Neuronal stem cell (in vitro differentiated cells): Measurements from ENCODE around the gene IGLL5.

Experiments
- DNase-seq: peaks from one replicate; pipeline ENCODE4 v3.0.0-alpha.2; 2013; ENCODE audit warnings: low spot score
- H2AFZ ChIP-seq: one replicate; pipeline ENCODE4 v1.6.1; 2013; ENCODE audit warnings: mild to moderate bottlenecking, low read length, inconsistent platforms
- H2AK5ac ChIP-seq: 2 replicates; pipeline ENCODE4 v1.6.1; 2013; ENCODE audit warnings: low read depth, mild to moderate bottlenecking, inconsistent platforms, low read length, moderate library complexity, mixed read lengths
- H2BK120ac ChIP-seq: 2 replicates; pipeline ENCODE4 v1.6.1; 2013; ENCODE audit warnings: low read depth, mild to moderate bottlenecking, inconsistent platforms, low read length, moderate library complexity, mixed read lengths
- H2BK12ac ChIP-seq: one replicate; pipeline ENCODE4 v1.6.1; 2013; ENCODE audit warnings: low read length, inconsistent platforms
- H2BK15ac ChIP-seq: 2 replicates; pipeline ENCODE4 v1.6.1; 2013; ENCODE audit warnings: mild to moderate bottlenecking, low read length, inconsistent platforms, mixed read lengths
- H2BK5ac ChIP-seq: one replicate; pipeline ENCODE4 v1.6.1; 2013; ENCODE audit warnings: inconsistent platforms, mild to moderate bottlenecking, low read length, moderate library complexity
- H3K14ac ChIP-seq: one replicate; pipeline ENCODE4 v1.6.1; 2013; ENCODE audit warnings: low read length, inconsistent platforms
- H3K18ac ChIP-seq: 2 replicates; pipeline ENCODE4 v1.6.1; 2013; ENCODE audit warnings: low read length, inconsistent platforms
- H3K23ac ChIP-seq: 2 replicates; pipeline ENCODE4 v1.6.1; 2013; ENCODE audit warnings: low read depth, mild to moderate bottlenecking, mixed read lengths, low read length, inconsistent platforms; ENCODE audit not compliant: poor library complexity
- H3K27ac ChIP-seq: replicated peaks from 3 replicates; pipeline ENCODE4 v1.5.1; 2013; ENCODE audit warnings: low read length, inconsistent platforms
- H3K27me3 ChIP-seq, 3 experiments: 2 replicates each; pipeline ENCODE4 v1.6.1; 2013; ENCODE audit warnings: low read length in 3 of 3, mild to moderate bottlenecking in 2 of 3, inconsistent platforms in 1 of 3, low read depth in 1 of 3, mixed read lengths in 1 of 3, moderate library complexity in 1 of 3; ENCODE audit not compliant: control insufficient read depth in 3 of 3, insufficient read depth in 3 of 3
- H3K36me3 ChIP-seq, 2 donors: replicated peaks in 1 of 2; 2 replicates each; pipeline ENCODE4 v1.6.1; 2013; ENCODE audit warnings: low read length in 2 of 2; ENCODE audit not compliant: control insufficient read depth in 2 of 2, insufficient read depth in 2 of 2
- H3K4ac ChIP-seq: 2 replicates; pipeline ENCODE4 v1.6.1; 2013; ENCODE audit warnings: inconsistent platforms, mild to moderate bottlenecking, low read length, moderate library complexity
- H3K4me1 ChIP-seq, 2 donors: 1 replicate in 1 of 2; 2 replicates in 1 of 2; pipeline ENCODE4 v1.6.1; 2013; ENCODE audit warnings: low read length in 2 of 2, low read depth in 1 of 2; ENCODE audit not compliant: control insufficient read depth in 2 of 2, insufficient read depth in 1 of 2
- H3K4me2 ChIP-seq: one replicate; pipeline ENCODE4 v1.6.1; 2013; ENCODE audit warnings: mild to moderate bottlenecking, low read length, inconsistent platforms; ENCODE audit not compliant: insufficient read depth, poor library complexity, severe bottlenecking
- H3K4me3 ChIP-seq, 2 donors: 2 replicates each; pipeline ENCODE4 v1.5.1; 2013; ENCODE audit warnings: low read length in 2 of 2, mild to moderate bottlenecking in 2 of 2, inconsistent platforms in 1 of 2, moderate library complexity in 1 of 2
- H3K79me1 ChIP-seq: one replicate; pipeline ENCODE4 v1.6.1; 2013; ENCODE audit warnings: low read depth, mild to moderate bottlenecking, inconsistent platforms, low read length, moderate library complexity
- H3K9ac ChIP-seq: one replicate; pipeline ENCODE4 v1.6.1; 2013; ENCODE audit warnings: mild to moderate bottlenecking, low read depth, low read length, inconsistent platforms; ENCODE audit not compliant: poor library complexity
- H3K9me3 ChIP-seq, 2 donors: replicated peaks in 1 of 2; 2 replicates each; pipeline versions ENCODE3 to v1.6.1; 2013; ENCODE audit warnings: low read length in 2 of 2, mild to moderate bottlenecking in 2 of 2, inconsistent platforms in 1 of 2, low read depth in 1 of 2, mixed read lengths in 1 of 2, moderate library complexity in 1 of 2; ENCODE audit not compliant: control insufficient read depth in 2 of 2, insufficient read depth in 1 of 2
- H4K8ac ChIP-seq: one replicate; pipeline ENCODE4 v1.6.1; 2013; ENCODE audit warnings: low read depth, mild to moderate bottlenecking, inconsistent platforms, low read length, moderate library complexity
- H4K91ac ChIP-seq: one replicate; pipeline ENCODE4 v1.6.1; 2013; ENCODE audit warnings: low read length, low read depth, mild to moderate bottlenecking, inconsistent platforms; ENCODE audit not compliant: poor library complexity
- WGBS, 2 donors: extraction: QIAGEN DNeasy Blood & Tissue Kit; methylation state at CpG; one replicate each; pipeline ENCODE4 v1.1.7; 2013; ENCODE audit warnings: missing lambda C conversion rate in 2 of 2, mixed read lengths in 1 of 2; ENCODE audit not compliant: insufficient read length in 2 of 2, insufficient replicate concordance in 1 of 2; ENCODE audit errors: extremely low coverage in 2 of 2; 5-methylcytosine and 5-hydroxymethylcytosine counted together

Gene IGLL5

GRCh38 chr22:22937894-22938480, 50.4 kb downstream of the IGLL5 start:
- Histone ChIP-seq H3K9ac (no peak overlapping the region), H2BK5ac (no peak overlapping the region), H3K4me3 (no peak overlapping the region), H3K23ac (no peak overlapping the region), H2BK12ac (no peak overlapping the region), H3K36me3 (no peaks in the 10 kb centered on the region), H3K4me2 (no peak overlapping the region), H4K8ac (no peak overlapping the region), H3K79me1 (no peaks in the 10 kb centered on the region), H3K4ac (no peak overlapping the region), H3K27me3 (peaks cover 0 to 2% (median 0%) of the 10 kb centered on the region in 3 experiments), H3K4me1 (peaks cover 0 to 2% of the 10 kb centered on the region in 2 donors), H3K14ac (no peak overlapping the region), H3K18ac (no peak overlapping the region), H4K91ac (no peak overlapping the region), H3K9me3 (no peaks in the 10 kb centered on the region), H2BK15ac (no peak overlapping the region), H2BK120ac (no peak overlapping the region), H2AFZ (no peak overlapping the region), H3K27ac (no peak overlapping the region), H2AK5ac (no peak overlapping the region)
- WGBS, 2 donors, result no CpG with 5 or more reads among the region's 3 CpGs
- no peak for DNase-seq

DNA sequence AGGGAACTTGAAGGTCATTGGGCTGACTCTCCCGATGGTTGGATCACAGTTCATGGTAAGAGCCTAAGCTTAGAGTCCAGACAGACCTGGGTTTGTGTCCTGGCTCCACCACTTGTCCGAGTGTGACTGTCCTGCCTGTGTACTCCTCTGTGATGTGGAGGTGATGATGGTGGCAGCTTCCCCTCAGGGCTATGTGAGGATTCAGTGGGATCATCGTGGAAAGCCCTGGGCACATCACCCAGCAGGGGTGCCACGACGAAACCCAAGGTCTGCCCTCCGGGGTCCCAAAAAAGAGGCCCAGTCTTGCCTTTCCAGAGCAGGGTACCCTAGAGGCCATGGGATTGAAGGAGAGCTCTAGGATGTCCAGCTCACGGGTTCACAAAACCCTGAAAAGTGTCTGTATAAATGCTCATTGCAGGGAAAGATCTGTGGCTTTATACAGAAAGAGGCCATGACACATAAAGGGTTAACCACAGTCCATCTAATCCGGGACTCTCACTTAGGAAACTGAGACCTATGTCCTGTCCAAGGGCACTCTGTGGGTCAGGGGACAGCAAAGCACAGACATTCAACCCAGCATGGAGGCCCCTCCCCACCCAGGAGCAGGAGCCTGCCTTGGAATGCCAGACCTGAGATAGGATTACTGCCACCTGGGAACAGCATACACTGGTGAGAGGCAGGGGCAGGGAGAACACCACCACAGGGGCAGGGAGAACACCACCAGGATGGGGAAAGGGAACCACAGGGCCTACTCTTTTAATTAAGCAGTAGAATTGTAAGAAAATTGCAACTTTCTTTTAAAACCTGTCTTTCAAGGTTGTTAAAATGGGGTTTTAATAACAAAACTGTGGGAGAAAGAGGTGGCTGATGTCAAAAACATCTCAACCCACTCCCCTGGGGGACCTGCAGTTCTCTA, 51.3 kb downstream of the IGLL5 start:
- no peak overlapping the region for H3K4me3 ChIP-seq
- H4K8ac ChIP-seq, result no peak overlapping the region
- no peak overlapping the region for H3K18ac ChIP-seq
- no peak for DNase-seq
- no peak overlapping the region for H2AFZ ChIP-seq
- no CpG with 5 or more reads among the region's 8 CpGs for WGBS, 2 donors
- H2BK5ac ChIP-seq, result no peak overlapping the region
- no peak overlapping the region for H2BK12ac ChIP-seq
- H3K9me3 ChIP-seq, result no peaks in the 10 kb centered on the region
- no peak overlapping the region for H2BK15ac ChIP-seq
- peaks cover 0 to 4% of the 10 kb centered on the region in 2 donors for H3K4me1 ChIP-seq
- no peak overlapping the region for H3K14ac ChIP-seq
- H3K27me3 ChIP-seq, result peaks cover 0 to 2% (median 0%) of the 10 kb centered on the region in 3 experiments
- H3K9ac ChIP-seq, result no peak overlapping the region
- no peak overlapping the region for H3K27ac ChIP-seq
- no peak overlapping the region for H2AK5ac ChIP-seq
- no peak overlapping the region for H3K4ac ChIP-seq
- H4K91ac ChIP-seq, result no peak overlapping the region
- H2BK120ac ChIP-seq, result no peak overlapping the region
- H3K23ac ChIP-seq, result no peak overlapping the region
- H3K4me2 ChIP-seq, result no peak overlapping the region
- no peaks in the 10 kb centered on the region for H3K79me1 ChIP-seq
- H3K36me3 ChIP-seq, result no peaks in the 10 kb centered on the region

DNA sequence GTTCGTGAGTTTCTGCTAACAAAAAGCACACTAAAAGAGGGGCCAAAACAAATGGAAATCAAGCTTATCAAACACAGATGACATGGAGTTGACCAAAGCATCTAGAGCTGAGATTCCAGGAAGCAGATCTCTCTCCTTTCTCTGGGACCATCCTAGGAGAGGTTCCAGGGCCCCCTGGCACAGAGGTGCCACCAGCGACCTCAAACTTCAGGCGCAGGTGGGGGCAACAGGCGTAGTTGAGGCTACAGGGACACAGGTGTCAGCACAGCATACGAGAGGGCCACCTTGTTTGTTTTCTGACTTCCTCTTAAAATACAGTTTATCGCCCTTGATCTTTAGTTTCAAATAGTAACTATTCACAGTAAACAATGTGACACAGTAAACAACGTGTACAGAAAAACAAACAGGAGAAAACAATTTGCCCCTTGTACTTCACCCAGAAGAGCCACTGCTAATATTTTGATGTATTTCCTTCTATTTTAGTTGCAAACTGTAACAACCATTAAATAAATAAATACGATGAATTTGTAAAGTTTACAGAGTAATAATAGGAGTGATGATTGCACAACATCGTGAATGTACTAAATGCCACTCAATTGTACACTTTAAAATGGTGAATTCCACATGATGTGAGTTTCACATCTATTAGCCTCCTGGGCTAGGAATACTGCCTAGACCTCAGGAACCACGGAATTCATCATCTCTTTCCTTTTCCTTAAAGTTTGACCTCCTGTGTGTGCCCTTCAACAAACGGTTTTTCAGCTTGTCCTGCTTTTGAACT, 52.2 kb downstream of the IGLL5 start:
- H3K36me3 ChIP-seq, result no peaks in the 10 kb centered on the region
- H3K79me1 ChIP-seq, result no peaks in the 10 kb centered on the region
- H3K4me2 ChIP-seq, result no peak overlapping the region
- no peaks in the 10 kb centered on the region for H3K9me3 ChIP-seq
- H2BK15ac ChIP-seq, result no peak overlapping the region
- H3K4me1 ChIP-seq, result peaks cover 0 to 4% of the 10 kb centered on the region in 2 donors
- no peak overlapping the region for H3K23ac ChIP-seq
- no peak overlapping the region for H3K4ac ChIP-seq
- no peak overlapping the region for H2AFZ ChIP-seq
- H2BK120ac ChIP-seq, result no peak overlapping the region
- H3K18ac ChIP-seq, result no peak overlapping the region
- no peak overlapping the region for H2BK5ac ChIP-seq
- H4K8ac ChIP-seq, result no peak overlapping the region
- no peak overlapping the region for H3K27ac ChIP-seq
- H3K27me3 ChIP-seq, result peaks cover 0 to 2% (median 0%) of the 10 kb centered on the region in 3 experiments
- no peak overlapping the region for H2BK12ac ChIP-seq
- no peak overlapping the region for H4K91ac ChIP-seq
- no CpG with 5 or more reads among the region's 11 CpGs for WGBS, 2 donors
- no peak for DNase-seq
- H3K14ac ChIP-seq, result no peak overlapping the region
- H2AK5ac ChIP-seq, result no peak overlapping the region
- no peak overlapping the region for H3K4me3 ChIP-seq
- no peak overlapping the region for H3K9ac ChIP-seq
